Measurements from ENCODE around the gene SLIT3. TPM values are rescaled to one million over a fixed set of nuclear protein-coding genes. Genes with fewer than 3 reads are reported as not detected.
"Not testable (repeated sequence)": the region's sequence is repeated elsewhere in the genome, so short reads cannot be mapped to it uniquely, and the experiment has no call there.

The SLIT3 gene
- total and polyA plus RNA-seq, 8 donors: 1.2 to 24.5 (median 8.6) TPM

GRCh38 chr5:168647083-168647482 is 653.9 kb downstream of the SLIT3 start:
- no peak for DNase-seq
- Histone ChIP-seq H3K4me1 (no peaks in the 10 kb centered on the region), H3K27me3 (no peaks in the 10 kb centered on the region), H3K4me3 (no peak overlapping the region), H3K36me3 (no peaks in the 10 kb centered on the region), H3K9me3 (no peaks in the 10 kb centered on the region), H3K27ac (no peak overlapping the region)
- intact Hi-C loops (cut with DNase I; ENCODE audit: low total_unique reads): no loop called here
- TF ChIP-seq EP300 (IDR thresholded peaks at IDR 0.05) (no peak), CTCF (IDR thresholded peaks at IDR 0.05) (no peak), POLR2A (IDR thresholded peaks at IDR 0.05) (no peak), POLR2AphosphoS5 (IDR thresholded peaks at IDR 0.05) (no peak)

GRCh38 chr5:168646335-168646734 is 654.6 kb downstream of the SLIT3 start:
- no peak overlapping the region for H3K27ac ChIP-seq
- H3K36me3 ChIP-seq: no peaks in the 10 kb centered on the region
- WGBS, 5 donors: 85 to 92% (median 90%) methylated on average over 5 of the region's 5 CpGs
- no peaks in the 10 kb centered on the region for H3K4me1 ChIP-seq
- H3K4me3 ChIP-seq: no peak overlapping the region
- H3K27me3 ChIP-seq: no peaks in the 10 kb centered on the region
- no peaks in the 10 kb centered on the region for H3K9me3 ChIP-seq
- TF ChIP-seq POLR2AphosphoS5 (IDR thresholded peaks at IDR 0.05) (no peak), POLR2A (IDR thresholded peaks at IDR 0.05) (no peak), EP300 (IDR thresholded peaks at IDR 0.05) (no peak), CTCF (IDR thresholded peaks at IDR 0.05) (no peak)
- no peak for DNase-seq
- intact Hi-C loops (cut with DNase I; ENCODE audit: low total_unique reads): no loop called here

- H3K27me3 ChIP-seq: no peaks in the 10 kb centered on the region
- no peak overlapping the region for H3K27ac ChIP-seq
- TF ChIP-seq CTCF (IDR thresholded peaks at IDR 0.05) (no peak), EP300 (IDR thresholded peaks at IDR 0.05) (no peak), POLR2A (IDR thresholded peaks at IDR 0.05) (no peak), POLR2AphosphoS5 (IDR thresholded peaks at IDR 0.05) (no peak)
- no peaks in the 10 kb centered on the region for H3K4me1 ChIP-seq
- no peak for DNase-seq
- no peaks in the 10 kb centered on the region for H3K9me3 ChIP-seq
- H3K36me3 ChIP-seq: no peaks in the 10 kb centered on the region
- intact Hi-C loops (cut with DNase I; ENCODE audit: low total_unique reads): no loop called here
- 90 to 97% (median 96%) methylated on average over 3 of the region's 3 CpGs for WGBS, 5 donors
- H3K4me3 ChIP-seq: no peak overlapping the region
Observed at GRCh38 chr5:168645195-168645594, 655.7 kb downstream of the SLIT3 start.

GRCh38 chr5:168642019-168642418 is 658.9 kb downstream of the SLIT3 start:
- no peak for DNase-seq
- Histone ChIP-seq H3K9me3 (no peaks in the 10 kb centered on the region), H3K27me3 (no peaks in the 10 kb centered on the region), H3K27ac (no peak overlapping the region), H3K4me3 (no peak overlapping the region), H3K36me3 (no peaks in the 10 kb centered on the region), H3K4me1 (no peaks in the 10 kb centered on the region)
- intact Hi-C loops (cut with DNase I; ENCODE audit: low total_unique reads): no loop called here
- no peak for TF ChIP-seq POLR2A (IDR thresholded peaks at IDR 0.05)
- TF ChIP-seq EP300 (IDR thresholded peaks at IDR 0.05): no peak
- TF ChIP-seq POLR2AphosphoS5 (IDR thresholded peaks at IDR 0.05): no peak
- no peak for TF ChIP-seq CTCF (IDR thresholded peaks at IDR 0.05)
- WGBS, 5 donors: 26 to 44% (median 32%) methylated on average over 1 of the region's 1 CpG

- H3K36me3 ChIP-seq; intact Hi-C loops (cut with DNase I; ENCODE audit: low total_unique reads); DNase-seq; H3K4me1 ChIP-seq; H3K27me3 ChIP-seq; H3K4me3 ChIP-seq; H3K27ac ChIP-seq; H3K9me3 ChIP-seq: not testable (repeated sequence)
- WGBS, 5 donors: 78 to 92% (median 86%) methylated on average over 3 of the region's 3 CpGs
Observed at GRCh38 chr5:168638846-168639245, 662.1 kb downstream of the SLIT3 start.

Measured in stomach (tissue), 9 donors.